Type B pancreatic cell (in vitro differentiated cells): ENCODE measurements around the gene SHROOM2. TPM values are rescaled to one million over a fixed set of nuclear protein-coding genes. Genes with fewer than 3 reads are reported as not detected.
A peak's percentile ranks its signal among the peaks of the same experiment; 100 is the strongest.
"Not testable (repeated sequence)": the region's sequence is repeated elsewhere in the genome, so short reads cannot be mapped to it uniquely, and the experiment has no call there.

Experiments
- DNase-seq: peaks from one replicate; pipeline ENCODE4 v3.0.0; 2021; ENCODE audit warnings: mixed read lengths; ENCODE audit not compliant: unreplicated experiment; ENCODE audit errors: extremely low spot score
- H3K27ac Mint-ChIP-seq: 2 replicates; pipeline ENCODE4 v1.8.0; 2021; ENCODE audit warnings: mild to moderate bottlenecking, mixed read lengths
- H3K27me3 Mint-ChIP-seq: 2 replicates; pipeline ENCODE4 v1.8.0; 2021; ENCODE audit warnings: mixed read lengths
- H3K36me3 Mint-ChIP-seq: 2 replicates; pipeline ENCODE4 v1.8.0; 2021; ENCODE audit warnings: mixed read lengths
- H3K4me1 Mint-ChIP-seq: one replicate; pipeline ENCODE4 v1.8.0; 2021; ENCODE audit warnings: mixed read lengths; ENCODE audit not compliant: unreplicated experiment
- H3K4me3 Mint-ChIP-seq: 2 replicates; pipeline ENCODE4 v1.8.0; 2021; ENCODE audit warnings: mild to moderate bottlenecking, mixed read lengths
- H3K9me3 Mint-ChIP-seq: 2 replicates; pipeline ENCODE4 v1.8.0; 2021; ENCODE audit warnings: mixed read lengths
- total RNA-seq: library from RNA; stranded (reverse); gene quantifications from 2 replicates; pipeline ENCODE4 v1.2.1, GENCODE V29; 2021; ENCODE audit warnings: low replicate concordance
- TF ChIP-seq, protein P1 (sequence below): fragments of 200-600 bp; sonication (generic); conservative IDR thresholded peaks from 2 replicates; pipeline ENCODE4 v1.5.0; 2021; ENCODE audit warnings: antibody characterized with exemption, mild to moderate bottlenecking

Gene SHROOM2
- total RNA-seq, 1 donor from 2014 or later = 8.4 TPM

DNA sequence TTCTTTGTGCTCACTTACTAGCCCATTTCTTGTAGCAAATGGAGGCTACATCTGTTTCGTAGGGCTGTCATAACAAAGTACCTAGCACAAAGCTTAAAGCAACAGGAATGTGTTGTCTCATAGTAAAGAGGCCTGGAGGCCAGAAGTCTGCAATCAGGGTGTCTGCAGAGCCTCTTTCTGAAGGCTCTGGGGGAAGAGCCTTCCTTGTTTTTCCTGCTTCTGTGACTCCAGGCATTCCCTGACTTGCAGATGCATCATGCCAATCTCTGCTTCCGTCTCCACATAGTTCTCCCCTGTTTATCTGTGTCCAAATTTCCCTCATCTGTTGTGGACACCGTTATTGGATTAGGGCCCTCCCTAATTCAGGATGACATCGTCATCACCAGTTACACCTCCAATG is 67.1 kb downstream of the SHROOM2 start:
- H3K4me3 Mint-ChIP-seq = no peak overlapping the region
- H3K4me1 Mint-ChIP-seq = peaks cover 8% of the 10 kb centered on the region
- peak overlapping the region; percentile 55 for H3K27ac Mint-ChIP-seq
- peaks cover 4% of the 10 kb centered on the region for H3K36me3 Mint-ChIP-seq
- TF ChIP-seq, protein P1, sequence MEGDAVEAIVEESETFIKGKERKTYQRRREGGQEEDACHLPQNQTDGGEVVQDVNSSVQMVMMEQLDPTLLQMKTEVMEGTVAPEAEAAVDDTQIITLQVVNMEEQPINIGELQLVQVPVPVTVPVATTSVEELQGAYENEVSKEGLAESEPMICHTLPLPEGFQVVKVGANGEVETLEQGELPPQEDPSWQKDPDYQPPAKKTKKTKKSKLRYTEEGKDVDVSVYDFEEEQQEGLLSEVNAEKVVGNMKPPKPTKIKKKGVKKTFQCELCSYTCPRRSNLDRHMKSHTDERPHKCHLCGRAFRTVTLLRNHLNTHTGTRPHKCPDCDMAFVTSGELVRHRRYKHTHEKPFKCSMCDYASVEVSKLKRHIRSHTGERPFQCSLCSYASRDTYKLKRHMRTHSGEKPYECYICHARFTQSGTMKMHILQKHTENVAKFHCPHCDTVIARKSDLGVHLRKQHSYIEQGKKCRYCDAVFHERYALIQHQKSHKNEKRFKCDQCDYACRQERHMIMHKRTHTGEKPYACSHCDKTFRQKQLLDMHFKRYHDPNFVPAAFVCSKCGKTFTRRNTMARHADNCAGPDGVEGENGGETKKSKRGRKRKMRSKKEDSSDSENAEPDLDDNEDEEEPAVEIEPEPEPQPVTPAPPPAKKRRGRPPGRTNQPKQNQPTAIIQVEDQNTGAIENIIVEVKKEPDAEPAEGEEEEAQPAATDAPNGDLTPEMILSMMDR = no peak
- H3K27me3 Mint-ChIP-seq = no peaks in the 10 kb centered on the region
- no peak for DNase-seq
- no peaks in the 10 kb centered on the region for H3K9me3 Mint-ChIP-seq

DNA sequence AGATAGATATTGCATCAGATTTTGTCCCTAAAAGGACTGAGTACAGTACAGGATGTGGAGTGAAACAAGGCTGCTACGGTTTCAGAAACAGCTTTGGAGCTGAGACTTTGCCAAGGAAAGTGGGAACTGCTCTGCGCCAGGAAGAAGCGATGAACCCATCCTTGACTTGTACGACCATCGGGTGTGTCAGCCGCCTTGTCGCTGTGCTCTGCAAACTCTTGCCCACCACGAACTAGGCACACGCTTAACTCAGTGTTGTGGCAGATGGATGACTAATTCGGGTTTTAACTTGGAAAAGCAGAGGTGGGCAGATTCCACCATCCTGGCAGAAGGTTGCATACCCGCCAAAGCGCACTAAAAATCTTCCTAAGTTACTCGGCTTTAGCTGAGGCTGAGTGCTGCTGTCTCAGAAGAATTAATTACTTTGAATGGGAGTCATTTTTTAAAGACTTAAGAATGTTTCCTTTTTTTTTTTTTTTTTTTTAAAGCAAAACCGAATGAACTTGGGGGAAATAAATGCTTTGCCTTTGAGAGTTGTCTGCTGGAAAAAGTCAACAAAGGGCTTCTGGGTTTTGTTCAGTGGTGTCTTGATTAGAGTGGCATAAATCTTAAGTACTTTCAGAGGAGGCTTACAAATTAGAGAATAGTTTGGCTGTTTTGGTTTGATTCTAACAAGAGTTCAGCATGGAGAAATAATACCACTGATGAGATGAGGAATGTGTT is 69.5 kb downstream of the SHROOM2 start:
- peak overlapping the region; percentile 16 for H3K4me3 Mint-ChIP-seq
- H3K27ac Mint-ChIP-seq = no peak overlapping the region
- peaks cover 17% of the 10 kb centered on the region for H3K4me1 Mint-ChIP-seq
- H3K36me3 Mint-ChIP-seq = peaks cover 7% of the 10 kb centered on the region
- no peak for DNase-seq
- H3K9me3 Mint-ChIP-seq = no peaks in the 10 kb centered on the region
- TF ChIP-seq, protein P1 = no peak
- H3K27me3 Mint-ChIP-seq = no peaks in the 10 kb centered on the region

DNA sequence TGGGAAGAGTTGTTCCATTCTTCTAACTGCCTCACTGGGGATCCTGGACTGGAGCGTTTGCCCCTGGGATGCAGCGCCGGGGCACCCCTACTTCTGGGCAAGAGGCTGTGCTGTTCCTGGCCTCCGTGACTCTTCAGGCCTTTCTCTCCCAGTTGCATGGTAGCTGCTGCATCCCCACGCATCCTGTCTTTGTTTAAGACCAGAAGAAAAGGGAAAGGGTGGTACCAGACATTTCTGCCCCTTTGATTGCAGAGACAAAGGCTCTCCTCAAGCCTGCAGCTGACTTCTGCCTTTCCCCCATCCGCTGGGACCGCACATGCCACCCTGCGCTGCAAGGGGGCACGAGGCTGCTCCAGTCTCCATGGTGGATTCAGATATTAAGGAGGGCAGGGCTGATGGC is 70.4 kb downstream of the SHROOM2 start:
- TF ChIP-seq, protein P1 = no peak
- Mint-ChIP-seq H3K4me3 (no peak overlapping the region), H3K36me3 (peaks cover 7% of the 10 kb centered on the region), H3K9me3 (peaks cover 3% of the 10 kb centered on the region), H3K27ac (no peak overlapping the region), H3K4me1 (peaks cover 17% of the 10 kb centered on the region), H3K27me3 (no peaks in the 10 kb centered on the region)
- DNase-seq = no peak

DNA sequence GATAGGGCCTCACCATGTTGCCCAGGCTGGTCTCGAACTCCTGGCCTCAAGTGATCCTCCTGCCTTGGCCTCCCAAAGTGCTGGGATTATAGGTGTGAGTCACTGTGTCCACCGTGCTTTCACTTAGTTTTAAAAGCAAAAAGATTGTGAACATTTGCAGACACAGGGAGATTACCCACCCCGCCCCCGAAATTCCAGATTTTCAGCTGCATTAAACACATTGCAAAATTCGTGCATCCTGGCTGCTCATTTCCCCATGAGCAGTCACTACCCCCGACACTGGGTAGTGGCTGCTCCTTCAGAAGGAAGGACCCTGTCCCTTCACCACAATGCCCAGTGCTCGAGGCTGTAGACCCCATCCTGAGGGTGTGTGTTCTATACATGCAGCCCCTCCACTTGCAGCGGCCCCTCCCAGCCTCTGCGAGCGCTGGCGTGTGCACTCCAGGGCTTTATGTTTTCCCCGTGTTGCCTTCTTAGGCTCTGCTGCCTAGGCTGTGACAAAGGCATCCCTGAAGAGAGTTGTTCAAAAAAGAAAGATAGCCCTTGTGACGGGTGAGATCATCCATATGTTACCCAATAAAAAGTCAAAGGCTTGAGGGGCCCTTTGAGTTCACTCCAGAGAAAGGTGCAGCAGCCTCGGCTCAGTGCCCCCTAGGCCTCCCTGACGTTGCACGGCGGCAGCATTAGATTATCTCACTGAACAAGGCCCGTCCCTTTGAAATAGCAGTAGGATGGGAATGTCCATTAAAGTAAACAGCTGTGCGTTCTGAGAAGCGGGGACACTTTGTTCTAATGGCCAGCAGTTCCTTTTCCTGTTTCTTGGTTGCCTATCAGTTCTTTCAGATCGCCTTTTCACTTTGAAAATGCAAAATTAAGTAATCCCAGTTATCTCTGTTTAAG is 71.6 kb downstream of the SHROOM2 start:
- Mint-ChIP-seq H3K27me3 (no peaks in the 10 kb centered on the region), H3K4me1 (peaks cover 17% of the 10 kb centered on the region), H3K4me3 (no peak overlapping the region), H3K27ac (no peak overlapping the region), H3K9me3 (peaks cover 8% of the 10 kb centered on the region), H3K36me3 (peaks cover 7% of the 10 kb centered on the region)
- TF ChIP-seq, protein P1 = no peak
- no peak for DNase-seq

DNA sequence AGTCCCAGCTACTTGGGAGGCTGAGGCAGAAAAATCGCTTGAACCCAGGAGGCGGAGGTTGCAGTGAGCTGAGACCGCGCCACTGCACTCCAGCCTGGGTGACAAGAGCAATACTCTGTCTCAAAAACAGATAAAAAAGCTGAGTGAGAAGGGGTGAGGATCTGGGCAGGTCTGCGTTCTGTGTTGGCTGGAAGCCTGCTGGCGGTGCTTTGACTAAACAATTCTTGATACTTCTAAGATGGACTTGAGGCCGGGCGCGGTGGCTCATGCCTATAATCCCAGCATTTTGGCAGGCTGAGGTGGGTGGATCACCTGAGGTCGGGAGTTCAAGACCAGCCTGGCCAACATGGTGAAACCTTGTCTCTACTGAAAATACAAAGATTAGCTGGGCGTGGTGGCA is 72.5 kb downstream of the SHROOM2 start:
- H3K4me1 Mint-ChIP-seq = peaks cover 17% of the 10 kb centered on the region
- not testable (repeated sequence) for H3K27me3 Mint-ChIP-seq, H3K4me3 Mint-ChIP-seq, H3K9me3 Mint-ChIP-seq, H3K36me3 Mint-ChIP-seq, H3K27ac Mint-ChIP-seq, DNase-seq
